B cell (primary cell): ENCODE data around the gene TNRC6B.

Source experiments
- EZH2 ChIP-seq: IDR thresholded peaks from 2 replicates; pipeline ENCODE4 v1.6.1; 2012; ENCODE audit warnings: borderline replicate concordance, low read depth, mild to moderate bottlenecking, moderate library complexity, low read length; ENCODE audit not compliant: insufficient read depth, poor library complexity, severe bottlenecking
- TF ChIP-seq, protein P1 (sequence below): fragments of 200-600 bp; IDR thresholded peaks from one replicate; pipeline ENCODE4 v1.8.0; 2022; ENCODE audit warnings: antibody characterized with exemption, mild to moderate bottlenecking

DNA sequence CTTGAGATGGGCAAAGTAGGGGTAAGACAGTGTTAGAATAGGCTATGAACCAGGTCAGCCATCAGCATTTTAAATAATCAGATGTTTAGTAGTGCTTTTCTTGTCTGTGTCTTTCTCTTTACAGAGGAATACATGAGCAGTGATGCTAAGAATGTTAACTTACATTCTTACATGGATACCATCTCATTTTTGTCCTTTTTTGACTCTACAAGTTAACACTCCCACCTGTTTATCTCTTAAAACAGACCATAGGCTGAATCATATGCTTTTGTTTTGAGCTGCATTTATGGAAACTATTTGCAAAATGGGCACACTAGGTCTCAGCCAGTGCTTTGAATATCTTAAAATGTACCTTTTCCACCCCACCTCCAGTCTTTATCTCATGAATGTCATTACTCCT, 143.0 kb downstream of the TNRC6B start:
- TF ChIP-seq, protein P1, sequence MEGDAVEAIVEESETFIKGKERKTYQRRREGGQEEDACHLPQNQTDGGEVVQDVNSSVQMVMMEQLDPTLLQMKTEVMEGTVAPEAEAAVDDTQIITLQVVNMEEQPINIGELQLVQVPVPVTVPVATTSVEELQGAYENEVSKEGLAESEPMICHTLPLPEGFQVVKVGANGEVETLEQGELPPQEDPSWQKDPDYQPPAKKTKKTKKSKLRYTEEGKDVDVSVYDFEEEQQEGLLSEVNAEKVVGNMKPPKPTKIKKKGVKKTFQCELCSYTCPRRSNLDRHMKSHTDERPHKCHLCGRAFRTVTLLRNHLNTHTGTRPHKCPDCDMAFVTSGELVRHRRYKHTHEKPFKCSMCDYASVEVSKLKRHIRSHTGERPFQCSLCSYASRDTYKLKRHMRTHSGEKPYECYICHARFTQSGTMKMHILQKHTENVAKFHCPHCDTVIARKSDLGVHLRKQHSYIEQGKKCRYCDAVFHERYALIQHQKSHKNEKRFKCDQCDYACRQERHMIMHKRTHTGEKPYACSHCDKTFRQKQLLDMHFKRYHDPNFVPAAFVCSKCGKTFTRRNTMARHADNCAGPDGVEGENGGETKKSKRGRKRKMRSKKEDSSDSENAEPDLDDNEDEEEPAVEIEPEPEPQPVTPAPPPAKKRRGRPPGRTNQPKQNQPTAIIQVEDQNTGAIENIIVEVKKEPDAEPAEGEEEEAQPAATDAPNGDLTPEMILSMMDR, result no peak
- TF ChIP-seq EZH2, result no peak
